Breast epithelium (tissue), 3 donors: Measurements from ENCODE around the gene EFEMP1.

Experiments
- POLR2A ChIP-seq: fragments of 450-650 bp; IDR thresholded peaks from one replicate; pipeline ENCODE4 v1.6.1; 2016; ENCODE audit warnings: antibody characterized with exemption, mild to moderate bottlenecking, moderate library complexity
- POLR2AphosphoS5 ChIP-seq, 3 donors: sonication (generic); formaldehyde crosslinking; IDR thresholded peaks; one replicate each; pipeline ENCODE4 v1.6.1; 2017; ENCODE audit warnings: antibody characterized with exemption in 3 of 3
- TF ChIP-seq, protein P1 (sequence below), 3 donors: fragments of 450-650 bp; IDR thresholded peaks; one replicate each; pipeline ENCODE4 v1.5.1; 2016 to 2017; ENCODE audit warnings: antibody characterized with exemption in 3 of 3, mild to moderate bottlenecking in 3 of 3, moderate library complexity in 3 of 3

DNA sequence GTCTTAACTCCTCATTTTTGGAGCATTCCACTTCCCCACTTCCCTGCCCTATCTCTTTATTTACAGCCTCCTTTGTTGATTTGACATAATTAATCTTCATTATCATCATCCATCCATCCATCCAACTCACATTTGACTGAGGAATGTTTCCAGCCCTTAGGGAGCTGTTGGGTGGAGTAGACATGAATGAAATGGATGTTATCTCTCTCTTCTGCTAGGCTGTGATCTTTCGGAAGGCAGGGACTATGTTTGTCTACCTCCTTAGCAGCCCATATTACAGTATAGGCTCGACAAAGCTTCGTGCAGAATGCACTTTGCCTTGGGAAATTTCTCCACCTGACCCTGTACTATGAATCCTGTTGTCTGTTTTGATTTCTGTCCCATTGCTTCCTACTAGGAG, 7.7 kb upstream of the EFEMP1 start:
- TF ChIP-seq, protein P1, sequence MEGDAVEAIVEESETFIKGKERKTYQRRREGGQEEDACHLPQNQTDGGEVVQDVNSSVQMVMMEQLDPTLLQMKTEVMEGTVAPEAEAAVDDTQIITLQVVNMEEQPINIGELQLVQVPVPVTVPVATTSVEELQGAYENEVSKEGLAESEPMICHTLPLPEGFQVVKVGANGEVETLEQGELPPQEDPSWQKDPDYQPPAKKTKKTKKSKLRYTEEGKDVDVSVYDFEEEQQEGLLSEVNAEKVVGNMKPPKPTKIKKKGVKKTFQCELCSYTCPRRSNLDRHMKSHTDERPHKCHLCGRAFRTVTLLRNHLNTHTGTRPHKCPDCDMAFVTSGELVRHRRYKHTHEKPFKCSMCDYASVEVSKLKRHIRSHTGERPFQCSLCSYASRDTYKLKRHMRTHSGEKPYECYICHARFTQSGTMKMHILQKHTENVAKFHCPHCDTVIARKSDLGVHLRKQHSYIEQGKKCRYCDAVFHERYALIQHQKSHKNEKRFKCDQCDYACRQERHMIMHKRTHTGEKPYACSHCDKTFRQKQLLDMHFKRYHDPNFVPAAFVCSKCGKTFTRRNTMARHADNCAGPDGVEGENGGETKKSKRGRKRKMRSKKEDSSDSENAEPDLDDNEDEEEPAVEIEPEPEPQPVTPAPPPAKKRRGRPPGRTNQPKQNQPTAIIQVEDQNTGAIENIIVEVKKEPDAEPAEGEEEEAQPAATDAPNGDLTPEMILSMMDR (IDR thresholded peaks at IDR 0.05): no peak
- TF ChIP-seq POLR2A (no peak), POLR2AphosphoS5 (IDR thresholded peaks at IDR 0.05) (no peak)
